Measurements from ENCODE around the gene NEK9.
A peak's percentile ranks its signal among the peaks of the same experiment; 100 is the strongest.
"Not testable (repeated sequence)": the region's sequence is repeated elsewhere in the genome, so short reads cannot be mapped to it uniquely, and the experiment has no call there.

The NEK9 gene

DNA sequence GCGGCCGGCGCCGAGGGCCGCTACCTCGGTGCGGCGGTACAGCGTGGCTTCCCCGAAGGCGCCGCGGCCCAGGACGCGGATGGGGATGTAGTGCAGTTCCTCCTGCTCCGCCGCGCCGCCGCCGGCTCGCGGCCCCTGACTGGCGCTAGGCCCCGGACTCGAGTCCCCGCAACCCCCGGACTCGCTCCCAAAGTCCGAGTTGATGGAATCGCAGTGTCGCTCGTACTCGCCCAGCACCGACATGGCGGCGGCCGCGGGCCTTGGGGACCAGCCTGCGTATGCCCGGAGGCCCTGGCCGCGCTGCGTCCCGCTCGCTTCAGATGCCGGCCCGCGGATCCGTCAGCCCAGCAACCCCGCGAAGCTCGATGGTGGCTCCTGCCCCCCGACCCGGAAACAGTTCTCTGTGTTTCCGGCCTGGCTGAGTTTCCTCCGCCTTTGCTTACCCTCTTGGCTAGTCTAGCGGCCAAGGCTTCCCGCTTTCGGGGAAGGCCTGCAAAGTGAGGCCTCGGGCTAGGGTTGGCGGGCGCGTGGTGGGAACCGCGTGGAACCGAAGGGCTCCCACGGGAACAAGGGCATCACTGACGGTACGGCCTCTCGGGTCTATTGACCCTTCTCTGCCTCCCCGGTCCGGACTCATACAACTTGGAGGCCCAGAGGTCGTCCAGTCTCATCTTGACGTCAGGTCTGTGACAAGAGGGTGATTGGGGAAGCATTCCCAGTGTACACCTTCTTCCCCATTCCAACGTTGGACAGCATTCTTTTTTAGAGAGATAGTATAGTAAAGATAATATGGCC lies at the start of gene NEK9:
NEK9 (minus strand) TSS at position 370 of the 795 bp plus-strand sequence; CDS start at position 243, 127 bp downstream.
- peak; percentile 50 for DNase-seq (ENCODE audit: low read depth)

DNA sequence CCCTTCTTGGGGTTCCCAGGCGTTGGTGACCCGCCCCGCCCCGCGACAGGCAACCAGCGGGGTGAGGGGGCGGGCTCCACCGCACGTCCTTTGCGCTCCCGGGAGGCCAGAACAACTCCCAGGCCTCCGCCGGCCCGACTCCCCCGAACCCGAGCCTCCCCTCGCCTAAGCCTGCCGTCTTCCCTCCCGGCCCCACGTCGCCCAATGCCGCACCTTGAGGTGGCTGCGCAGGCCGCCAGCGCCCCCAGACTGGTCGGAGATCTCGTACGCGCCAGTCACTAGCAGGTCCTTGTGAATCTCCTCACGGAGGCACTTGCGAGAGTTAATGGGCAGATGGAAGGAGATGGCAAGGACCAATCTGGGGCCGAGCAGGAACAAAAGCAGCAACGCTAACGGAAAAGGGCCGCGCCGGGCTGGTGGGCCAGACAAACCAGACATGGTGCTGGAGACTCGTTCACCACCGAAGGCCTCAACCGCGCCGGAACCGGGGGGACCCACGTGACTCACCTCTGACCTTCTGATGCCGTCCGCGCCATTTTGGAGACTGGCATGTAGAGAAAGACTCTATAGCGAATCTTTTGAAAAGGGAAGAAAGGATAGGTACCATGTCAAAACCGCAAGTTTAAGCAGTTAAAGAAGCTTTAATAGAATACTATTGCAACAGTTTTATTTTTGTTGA lies 49.4 kb upstream of the NEK9 start, which contains the start of gene TMED10:
TMED10 (minus strand) TSS at position 471 of the 679 bp plus-strand sequence; CDS start at position 438, 33 bp downstream.
- no peak for DNase-seq (ENCODE audit: low read depth)

DNA sequence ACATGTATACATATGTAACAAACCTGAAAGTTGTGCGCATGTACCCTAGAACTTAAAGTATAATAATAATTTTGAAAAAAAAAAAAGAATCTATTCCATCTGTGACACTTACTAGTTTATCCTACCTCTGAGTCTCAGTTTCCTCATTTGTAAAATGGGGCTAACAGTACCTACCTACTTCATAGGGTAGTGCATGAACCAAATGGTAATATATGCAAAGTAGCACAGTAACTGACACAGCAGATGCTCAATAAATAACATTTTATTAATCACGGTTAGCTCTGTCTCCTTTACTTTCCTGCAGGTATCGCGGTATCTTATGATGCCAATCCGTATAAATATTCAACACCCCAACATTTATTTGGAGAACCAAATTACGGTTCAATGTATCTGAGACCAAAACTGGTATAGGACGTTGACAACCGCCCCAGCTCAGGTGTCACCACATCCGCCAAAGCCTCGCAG lies 48.9 kb upstream of the NEK9 start:
- DNase-seq (ENCODE audit: low read depth): peak; percentile 3

DNA sequence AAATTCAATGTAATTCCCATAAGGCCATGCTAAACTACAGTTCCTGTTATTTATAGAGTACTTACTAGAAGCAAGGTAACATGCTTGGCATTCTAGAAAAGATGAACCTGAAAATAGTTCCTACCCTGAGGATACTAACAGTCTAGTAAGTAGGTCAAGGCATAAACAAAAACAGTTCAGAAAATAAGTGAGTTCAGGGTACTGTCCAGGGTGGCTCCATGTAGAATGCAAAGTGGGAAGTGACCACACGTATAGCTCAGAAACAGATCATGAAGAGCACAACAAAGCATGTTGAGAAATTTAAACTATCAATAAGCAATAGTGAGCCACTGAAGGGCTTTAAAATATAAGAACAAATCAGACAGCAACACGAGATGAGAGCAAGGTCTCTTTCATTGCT lies 47.2 kb upstream of the NEK9 start:
- no peak for DNase-seq (ENCODE audit: low read depth)

DNA sequence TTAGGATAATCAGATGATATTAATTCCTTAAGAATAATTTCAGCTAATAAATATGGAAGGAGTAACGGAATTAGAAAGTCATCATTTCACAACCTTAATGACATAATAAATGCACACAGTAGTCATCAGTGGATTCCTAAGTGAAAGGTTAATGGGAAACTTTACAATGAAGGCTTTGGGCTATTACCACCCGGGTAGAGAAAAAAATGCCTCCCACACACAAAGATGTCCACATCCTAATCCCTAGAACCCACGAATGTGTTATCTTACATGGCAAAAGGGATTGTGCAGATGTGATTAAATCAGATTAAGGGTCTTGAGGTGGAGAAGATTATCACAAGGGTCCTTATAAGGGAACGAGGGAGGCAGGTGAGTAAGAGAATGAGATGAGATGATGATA lies 43.9 kb upstream of the NEK9 start:
- no peak for DNase-seq (ENCODE audit: low read depth)

DNA sequence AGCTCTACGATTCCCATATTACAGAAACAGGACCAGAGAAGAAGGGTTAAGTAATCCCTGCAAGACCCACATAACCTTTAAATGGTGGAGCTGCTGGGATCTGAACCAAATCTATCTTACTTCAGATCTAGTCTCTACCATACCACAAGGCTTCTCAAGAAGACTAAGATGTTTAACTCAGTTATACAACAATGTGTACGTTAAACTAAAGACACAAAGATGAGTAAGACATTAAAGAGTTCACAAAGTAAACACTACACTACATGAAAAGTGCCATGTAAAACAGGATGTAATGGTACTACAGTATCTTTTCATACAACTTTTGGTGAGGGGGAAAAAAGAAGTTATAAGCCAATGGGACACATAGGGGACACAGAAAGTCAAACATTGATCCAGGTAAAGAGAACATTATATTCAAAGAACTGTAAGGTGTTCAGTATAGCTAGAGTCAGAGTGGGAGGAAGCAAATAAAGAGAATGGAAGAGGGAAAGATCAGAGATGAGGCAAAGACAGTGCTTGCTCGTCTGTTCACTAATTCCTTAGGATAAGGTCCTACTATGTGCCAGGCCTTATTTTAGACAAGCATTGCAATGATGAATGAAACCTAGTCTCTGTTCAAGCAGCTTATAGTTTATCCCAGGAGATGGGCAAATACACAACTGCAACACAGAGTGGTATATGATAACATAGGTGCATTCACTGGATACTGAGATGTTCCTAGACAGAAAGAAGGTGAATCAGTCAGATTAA lies 41.9 kb upstream of the NEK9 start:
- no peak for DNase-seq (ENCODE audit: low read depth)

DNA sequence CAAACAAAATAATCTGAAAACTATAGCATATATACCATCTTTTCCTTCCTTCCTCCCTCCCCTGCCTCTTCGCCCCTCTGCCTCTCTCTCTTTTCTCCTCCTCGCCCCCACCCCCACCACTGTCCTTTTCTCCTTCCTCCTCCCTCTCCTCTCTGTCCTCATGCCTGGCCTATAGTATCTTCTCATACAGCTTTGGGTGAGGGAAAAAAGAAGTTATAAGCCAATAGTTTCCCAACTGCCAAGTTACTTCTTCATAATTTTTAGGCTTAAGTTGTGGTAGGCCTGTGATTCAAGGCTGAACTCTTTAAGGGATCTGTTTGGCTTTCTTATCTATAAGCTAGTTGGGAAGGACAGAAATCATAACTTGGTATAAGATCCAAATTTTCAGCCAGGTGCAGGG lies 40.5 kb upstream of the NEK9 start:
- DNase-seq (ENCODE audit: low read depth): no peak

DNA sequence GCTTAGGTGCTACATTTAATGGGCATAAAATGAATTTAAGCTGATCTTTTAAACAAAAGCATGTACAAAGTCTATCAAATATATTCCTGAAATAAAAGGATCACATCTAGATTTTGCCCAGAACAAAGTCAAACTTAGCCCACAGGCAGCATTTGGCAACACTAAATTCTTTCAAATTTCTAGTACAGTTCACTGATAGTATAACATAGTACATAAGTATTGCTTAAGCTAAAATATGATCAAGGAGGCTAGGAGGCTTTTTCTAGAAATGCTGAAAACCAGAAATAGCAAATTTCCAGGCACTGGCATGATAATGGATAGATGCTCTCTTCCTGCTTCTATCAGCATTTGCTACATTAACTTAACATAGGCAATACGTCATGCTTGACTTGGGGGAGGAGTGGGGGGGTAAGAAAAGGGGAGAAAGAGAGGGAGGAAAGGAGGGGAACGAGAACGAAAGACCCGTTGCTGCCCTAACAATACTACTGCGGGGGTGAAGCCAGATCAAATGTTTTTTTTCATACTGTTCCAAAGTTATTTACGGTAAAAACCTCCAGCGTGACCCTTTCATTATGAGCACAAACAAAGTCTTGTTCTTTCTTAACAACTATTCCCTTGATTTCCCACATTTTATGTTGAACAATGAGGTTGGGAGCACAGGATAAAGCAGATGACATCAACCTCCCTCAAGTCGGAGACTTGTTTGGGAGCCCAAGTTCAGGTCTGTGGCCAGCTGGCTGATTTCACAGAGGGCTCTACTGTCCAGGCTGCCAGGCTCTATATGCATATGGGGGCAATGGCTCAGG lies 38.9 kb upstream of the NEK9 start:
- DNase-seq (ENCODE audit: low read depth): no peak

DNA sequence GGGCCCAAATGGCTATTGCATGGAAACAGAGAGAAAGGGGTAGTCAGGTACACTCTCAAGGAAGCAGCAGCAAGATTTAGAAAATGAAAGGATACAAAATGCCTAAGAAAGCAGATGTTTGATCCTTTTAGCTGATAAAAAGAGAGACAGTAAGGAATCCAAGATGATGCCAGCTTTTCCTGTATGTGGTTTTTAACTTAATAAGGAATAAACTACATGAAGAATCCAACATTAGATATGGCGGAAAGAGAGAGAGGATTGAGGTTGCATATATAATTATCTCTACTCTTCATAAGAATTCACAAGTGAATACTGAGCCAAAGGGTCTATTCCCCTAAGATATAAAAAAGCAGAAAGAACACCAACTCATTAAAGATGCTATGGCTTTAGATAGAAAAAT lies 38.0 kb upstream of the NEK9 start:
- DNase-seq (ENCODE audit: low read depth): no peak

DNA sequence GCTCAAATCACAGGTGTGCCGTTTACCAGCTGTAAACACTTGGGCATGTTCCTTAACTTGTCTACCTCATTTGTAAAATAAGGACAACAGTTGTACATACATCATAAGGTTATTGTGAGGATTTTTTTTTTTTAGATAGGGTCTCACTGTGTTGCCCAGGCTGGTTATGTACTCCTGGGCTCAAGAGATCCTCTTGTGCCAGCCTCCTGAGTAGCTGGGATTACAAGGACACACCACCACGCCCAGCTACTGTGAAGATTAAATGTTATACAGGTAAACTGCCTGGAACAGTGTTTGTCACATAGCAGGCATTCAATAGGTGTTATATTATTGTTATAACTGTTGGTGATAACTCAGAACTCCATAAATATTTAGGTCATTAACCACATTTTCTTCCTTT lies 36.8 kb upstream of the NEK9 start:
- DNase-seq (ENCODE audit: low read depth): no peak

DNA sequence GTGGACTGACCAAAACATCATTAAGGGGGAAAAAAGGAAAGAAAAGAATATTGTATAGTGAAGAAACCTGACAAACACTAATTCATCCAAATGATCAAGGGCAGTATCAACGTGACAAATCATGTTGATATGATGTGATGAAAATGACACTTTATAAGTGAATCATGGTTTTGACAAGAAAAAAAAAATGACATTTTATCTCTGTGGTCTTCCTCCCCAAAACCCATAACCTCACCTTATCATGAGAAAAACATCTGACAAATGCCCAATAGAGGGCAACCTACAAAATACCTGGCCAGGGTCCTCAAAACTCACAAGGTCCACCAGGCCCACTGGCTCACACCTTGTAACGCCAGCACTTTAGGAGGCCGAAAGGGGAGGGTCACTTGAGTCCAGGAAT lies 35.8 kb upstream of the NEK9 start:
- DNase-seq (ENCODE audit: low read depth): no peak

DNA sequence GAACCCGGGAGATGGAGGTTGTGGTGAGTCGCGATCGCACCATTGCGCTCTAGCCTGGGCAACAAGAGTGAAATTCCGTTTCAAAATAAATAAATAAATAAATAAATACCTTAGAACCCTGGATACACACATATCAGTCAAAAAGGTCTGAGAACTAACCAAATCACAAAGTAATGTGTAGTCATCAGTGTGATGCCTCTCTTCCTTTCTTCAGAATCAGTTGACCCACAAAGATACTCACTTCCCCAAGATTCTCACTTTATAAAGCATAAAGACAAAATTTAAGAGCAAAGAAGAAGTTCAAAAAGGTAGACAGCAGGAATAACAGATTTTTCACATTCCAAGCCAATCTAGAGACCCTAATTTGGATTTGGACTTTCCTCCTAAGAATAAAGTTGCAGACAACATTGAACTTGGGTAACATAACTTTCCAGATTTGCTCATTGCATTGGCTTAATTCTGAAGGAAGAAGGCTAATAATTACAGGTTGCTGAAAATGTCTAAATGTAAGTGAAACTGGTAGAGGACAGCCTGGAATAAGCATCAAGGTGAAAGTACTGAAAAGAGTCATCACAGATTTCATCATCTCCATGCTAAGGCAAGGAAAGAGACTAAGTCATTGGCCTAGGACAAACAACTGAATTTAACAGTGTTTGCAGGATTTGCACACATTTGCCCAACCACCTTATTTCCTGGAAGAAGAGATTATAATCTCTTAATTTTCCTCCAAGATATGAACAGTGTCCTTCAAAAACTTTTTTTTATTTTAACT lies 32.2 kb upstream of the NEK9 start:
- no peak for DNase-seq (ENCODE audit: low read depth)

DNA sequence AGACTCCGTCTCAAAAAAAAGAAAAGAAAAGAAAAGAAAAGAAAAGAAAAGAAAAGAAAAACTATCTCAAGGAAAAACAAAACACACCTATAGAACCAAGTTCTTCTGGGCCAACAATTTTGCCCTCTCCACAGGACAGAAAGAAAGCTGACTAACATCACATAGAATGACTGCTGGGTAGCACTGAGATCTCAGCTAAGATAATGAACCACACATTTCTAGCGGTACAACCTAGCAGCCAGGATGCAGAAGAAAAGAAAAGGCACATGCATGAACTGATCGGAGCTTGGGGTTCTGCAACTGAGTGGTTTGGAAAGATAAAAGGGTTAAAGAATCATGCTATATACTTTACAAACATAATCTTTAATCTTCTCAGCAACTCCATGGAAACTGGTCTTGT lies 30.1 kb upstream of the NEK9 start:
- no peak for DNase-seq (ENCODE audit: low read depth)

DNA sequence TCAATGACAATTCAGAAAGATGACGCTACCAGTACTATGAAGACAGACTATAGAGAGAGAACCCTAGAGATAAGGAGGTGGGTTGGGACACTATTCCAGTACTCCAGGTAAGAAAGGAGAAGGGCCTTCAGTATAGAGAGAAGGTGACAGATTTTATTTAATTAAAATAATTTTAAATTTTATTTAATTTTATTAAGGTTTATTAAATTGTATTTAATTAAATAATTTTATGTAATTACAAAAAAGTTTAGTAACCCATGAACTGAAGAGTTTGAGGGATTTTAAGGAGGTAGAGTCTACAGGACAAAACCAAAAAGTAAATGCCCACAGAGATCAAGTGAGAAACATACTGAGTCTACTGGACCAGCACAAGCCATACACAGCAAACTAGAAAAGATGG lies 29.3 kb upstream of the NEK9 start:
- DNase-seq (ENCODE audit: low read depth): no peak

DNA sequence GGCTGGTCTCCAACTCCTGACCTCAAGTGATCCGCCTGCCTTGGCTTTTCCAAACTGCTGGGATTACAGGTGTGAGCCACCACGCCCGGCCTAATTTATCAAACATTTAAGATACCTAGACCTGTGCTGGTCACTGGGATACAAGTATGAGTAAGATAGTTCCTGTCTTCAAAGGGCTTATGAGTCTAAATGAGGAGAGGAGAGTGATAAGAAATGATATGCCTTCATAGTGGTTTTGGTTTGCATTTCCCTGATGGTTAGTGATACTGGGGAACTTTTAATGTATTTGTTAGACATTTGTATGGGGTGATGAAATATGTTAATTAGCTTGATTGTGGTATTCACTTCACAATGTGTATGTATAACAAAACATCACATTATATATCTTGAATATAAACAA lies 28.3 kb upstream of the NEK9 start:
- DNase-seq (ENCODE audit: low read depth): no peak

DNA sequence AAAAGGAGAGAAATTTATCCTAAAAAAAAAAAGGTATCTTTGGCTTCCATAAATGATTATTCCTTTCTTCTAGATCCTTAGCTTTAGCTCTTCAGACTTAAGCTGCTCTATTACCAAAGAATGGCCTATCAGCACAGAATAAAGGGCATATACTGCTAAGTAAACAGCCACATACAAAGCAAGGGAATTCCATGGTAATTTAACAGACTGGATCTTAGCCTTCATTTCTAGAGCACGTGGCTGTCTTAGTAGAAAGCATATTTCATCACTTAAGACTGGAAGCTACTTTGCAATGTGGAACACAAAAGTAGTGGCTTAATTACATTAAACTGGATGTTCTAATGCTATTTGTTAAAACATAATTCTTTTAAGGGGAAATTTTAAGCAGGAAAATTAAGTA lies 26.4 kb upstream of the NEK9 start:
- DNase-seq (ENCODE audit: low read depth): no peak

DNA sequence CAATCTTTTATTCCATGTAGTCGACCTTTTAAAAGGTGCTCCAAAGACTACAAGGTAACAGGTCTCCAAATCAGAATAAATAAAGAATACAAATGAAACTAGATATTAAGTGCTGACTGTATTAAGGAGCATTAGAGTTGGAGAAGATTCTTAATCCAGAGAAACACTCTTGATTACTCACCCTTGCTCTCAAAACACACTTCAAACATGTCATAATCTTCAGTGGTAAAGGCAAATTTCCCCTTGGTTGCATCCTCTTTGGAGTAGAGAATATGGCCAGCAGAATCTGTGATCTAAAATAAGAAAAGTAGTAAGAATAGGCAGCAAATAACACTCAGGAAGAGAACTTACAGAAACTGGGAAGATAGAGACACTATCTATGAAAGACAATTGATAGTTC lies 25.0 kb upstream of the NEK9 start:
- no peak for DNase-seq (ENCODE audit: low read depth)

DNA sequence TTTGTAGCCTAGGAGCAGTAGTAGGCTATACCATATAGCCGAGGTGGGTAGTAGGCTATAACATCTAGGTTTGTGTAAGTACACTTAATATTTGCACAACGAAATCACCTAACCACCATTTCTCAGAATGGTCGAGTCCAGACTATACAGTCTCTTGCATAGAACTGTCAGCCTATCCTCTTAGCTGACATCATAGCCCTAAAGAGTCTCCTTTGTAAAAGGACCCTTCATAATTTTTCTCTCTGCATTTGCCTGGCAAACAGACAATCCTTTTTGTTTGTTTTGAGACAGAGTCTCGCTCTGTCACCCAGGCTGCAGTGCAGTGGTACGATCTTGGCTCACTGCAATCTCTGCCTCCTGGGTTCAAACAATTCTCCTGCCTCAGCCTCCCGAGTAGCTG lies 23.8 kb upstream of the NEK9 start:
- DNase-seq (ENCODE audit: low read depth): not testable (repeated sequence)

DNA sequence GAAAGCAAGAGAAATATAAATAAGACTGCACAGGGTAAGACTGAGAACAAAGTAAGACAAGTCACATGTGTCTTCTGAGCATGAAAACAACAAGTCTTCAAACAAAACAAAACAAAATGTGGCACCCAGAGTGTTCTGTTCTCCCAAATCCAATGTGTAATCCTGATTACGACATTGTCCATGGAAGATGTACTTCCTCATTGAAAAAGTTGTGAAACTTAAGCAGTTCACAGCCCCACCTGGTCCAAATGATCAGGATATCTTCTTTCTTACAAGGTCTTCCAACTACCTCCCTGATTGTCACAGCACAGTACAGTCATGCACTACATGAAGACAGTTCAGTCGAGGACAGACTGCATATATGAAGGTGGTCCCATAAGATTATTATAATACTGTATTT lies 23.3 kb upstream of the NEK9 start:
- no peak for DNase-seq (ENCODE audit: low read depth)

DNA sequence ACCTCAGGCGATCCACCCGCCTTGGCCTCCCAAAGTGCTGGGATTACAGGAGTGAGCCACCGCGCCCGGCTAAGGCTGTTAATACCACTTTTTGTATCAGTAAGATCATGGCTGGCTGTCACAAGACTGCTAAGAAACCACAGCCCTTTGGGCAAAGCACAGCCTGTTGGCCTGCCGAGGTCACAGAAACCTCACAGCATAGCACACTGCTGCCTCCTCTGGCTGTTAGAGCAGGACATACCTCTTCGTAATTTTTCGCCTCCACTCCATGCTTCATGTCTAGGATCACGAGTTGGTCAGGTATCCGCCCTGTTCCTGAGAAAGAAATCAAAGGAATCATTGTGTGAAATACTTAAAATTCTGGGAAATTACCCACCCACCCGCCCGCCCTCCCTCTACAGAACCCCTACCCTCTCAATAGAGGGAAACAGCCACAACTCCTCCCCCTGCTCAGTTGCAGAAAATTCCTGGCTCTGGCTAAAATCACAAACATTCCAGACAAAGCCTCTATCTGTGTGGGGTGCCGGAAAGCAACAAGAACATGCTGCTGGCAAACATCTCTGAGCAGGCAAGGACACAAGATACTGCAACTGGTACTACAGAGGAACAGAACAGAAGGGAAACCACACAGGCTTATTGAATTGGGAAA lies 20.7 kb upstream of the NEK9 start:
- no peak for DNase-seq (ENCODE audit: low read depth)

DNA sequence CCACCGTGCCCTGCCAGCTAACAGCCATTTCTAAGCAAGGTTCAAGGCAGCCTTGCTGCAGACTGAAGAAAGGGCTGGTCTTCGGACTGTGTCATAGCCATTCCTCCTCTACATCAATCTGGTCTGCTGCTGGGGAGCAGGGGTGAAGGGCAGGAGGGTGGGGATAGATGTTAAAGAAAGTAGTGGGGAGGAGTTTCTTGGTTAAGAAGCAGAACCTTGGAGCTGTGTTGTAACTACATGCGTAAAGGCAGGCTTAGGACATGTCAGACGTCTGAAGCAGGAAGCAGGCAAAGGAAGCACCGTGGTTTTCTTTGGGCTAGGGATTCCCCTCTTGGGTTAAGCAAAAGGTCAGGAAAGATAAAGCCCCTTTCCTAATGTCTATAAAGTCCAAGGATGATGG lies 18.1 kb upstream of the NEK9 start:
- DNase-seq (ENCODE audit: low read depth): no peak
